ENCODE results near the gene LYSMD1. TPM values are rescaled to one million over a fixed set of nuclear protein-coding genes. Genes with fewer than 3 reads are reported as not detected.

LYSMD1 gene
- total RNA-seq, 1 donor from 2014 or later, result 14.0 TPM

- no peaks in the 10 kb centered on the region for H3K9me3 Mint-ChIP-seq (ENCODE audit: low read depth)
- peaks cover 10% of the 10 kb centered on the region for H3K4me1 Mint-ChIP-seq (ENCODE audit: low read depth)
- no peak for DNase-seq (ENCODE audit: low spot score, unreplicated experiment)
- TF ChIP-seq CTCF (IDR thresholded peaks at IDR 0.05; ENCODE audit: unreplicated experiment), result no peak
- H3K27me3 Mint-ChIP-seq, result peaks cover 19% of the 10 kb centered on the region
- peaks cover 2% of the 10 kb centered on the region for H3K36me3 Mint-ChIP-seq (ENCODE audit: insufficient read depth)
- peak overlapping the region; percentile 91 for H3K4me3 Mint-ChIP-seq (ENCODE audit: low read depth)
- H3K27ac Mint-ChIP-seq, result no peak overlapping the region
Measured at GRCh38 chr1:151147132-151147503, 18.6 kb downstream of the LYSMD1 start.

- H3K9me3 Mint-ChIP-seq (ENCODE audit: low read depth), result no peaks in the 10 kb centered on the region
- no peak for TF ChIP-seq CTCF (IDR thresholded peaks at IDR 0.05; ENCODE audit: unreplicated experiment)
- H3K4me1 Mint-ChIP-seq (ENCODE audit: low read depth), result peaks cover 10% of the 10 kb centered on the region
- peaks cover 19% of the 10 kb centered on the region for H3K27me3 Mint-ChIP-seq
- peak; percentile 78 for DNase-seq (ENCODE audit: low spot score, unreplicated experiment)
- peak within 1 kb of the TSS; percentile 78 for H3K27ac Mint-ChIP-seq
- H3K36me3 Mint-ChIP-seq (ENCODE audit: insufficient read depth), result peaks cover 2% of the 10 kb centered on the region
- H3K4me3 Mint-ChIP-seq (ENCODE audit: low read depth), result peak within 1 kb of the TSS; percentile 91
Measured at GRCh38 chr1:151146412-151147131, 19.1 kb downstream of the LYSMD1 start, which contains the start of gene SEMA6C. TSS of gene SEMA6C (minus strand) at chr1:151146631. CDS start at chr1:151142621, 4,010 bp downstream.

- H3K4me3 Mint-ChIP-seq (ENCODE audit: low read depth), result peak overlapping the region; percentile 91
- peaks cover 19% of the 10 kb centered on the region for H3K27me3 Mint-ChIP-seq
- peaks cover 10% of the 10 kb centered on the region for H3K4me1 Mint-ChIP-seq (ENCODE audit: low read depth)
- no peaks in the 10 kb centered on the region for H3K9me3 Mint-ChIP-seq (ENCODE audit: low read depth)
- no peak for DNase-seq (ENCODE audit: low spot score, unreplicated experiment)
- H3K36me3 Mint-ChIP-seq (ENCODE audit: insufficient read depth), result peaks cover 2% of the 10 kb centered on the region
- no peak for TF ChIP-seq CTCF (IDR thresholded peaks at IDR 0.05; ENCODE audit: unreplicated experiment)
- H3K27ac Mint-ChIP-seq, result no peak overlapping the region
Measured at GRCh38 chr1:151146072-151146411, 19.7 kb downstream of the LYSMD1 start.

GRCh38 chr1:151145304-151146071 lies 20.2 kb downstream of the LYSMD1 start:
- no peak for DNase-seq (ENCODE audit: low spot score, unreplicated experiment)
- no peak for TF ChIP-seq CTCF (IDR thresholded peaks at IDR 0.05; ENCODE audit: unreplicated experiment)
- Mint-ChIP-seq H3K4me1 (ENCODE audit: low read depth) (peaks cover 10% of the 10 kb centered on the region), H3K36me3 (ENCODE audit: insufficient read depth) (peaks cover 2% of the 10 kb centered on the region), H3K27ac (no peak overlapping the region), H3K9me3 (ENCODE audit: low read depth) (no peaks in the 10 kb centered on the region), H3K27me3 (peaks cover 19% of the 10 kb centered on the region), H3K4me3 (ENCODE audit: low read depth) (peak overlapping the region; percentile 91)

- TF ChIP-seq CTCF (IDR thresholded peaks at IDR 0.05; ENCODE audit: unreplicated experiment), result no peak
- no peak overlapping the region for H3K27ac Mint-ChIP-seq
- H3K9me3 Mint-ChIP-seq (ENCODE audit: low read depth), result no peaks in the 10 kb centered on the region
- peak overlapping the region; percentile 91 for H3K4me3 Mint-ChIP-seq (ENCODE audit: low read depth)
- no peak for DNase-seq (ENCODE audit: low spot score, unreplicated experiment)
- peaks cover 3% of the 10 kb centered on the region for H3K36me3 Mint-ChIP-seq (ENCODE audit: insufficient read depth)
- H3K4me1 Mint-ChIP-seq (ENCODE audit: low read depth), result peaks cover 10% of the 10 kb centered on the region
- peaks cover 16% of the 10 kb centered on the region for H3K27me3 Mint-ChIP-seq
Measured at GRCh38 chr1:151144474-151145303, 21.0 kb downstream of the LYSMD1 start.
